CD8-positive, alpha-beta memory T cell (primary cell): ENCODE data around the gene TP53I11. TPM values are rescaled to one million over a fixed set of nuclear protein-coding genes. Genes with fewer than 3 reads are reported as not detected.
A peak's percentile ranks its signal among the peaks of the same experiment; 100 is the strongest.

Source experiments
- CTCF ChIA-PET: fragments of 350-600 bp; sonication (Branson Sonifier 250); formaldehyde crosslinking; loops from one replicate; lab custom pipeline; 2021; ENCODE audit warnings: antibody characterized with exemption; lab: Charles Lee
- POLR2A ChIA-PET: fragments of 350-600 bp; sonication (Branson Sonifier 250); formaldehyde crosslinking; loops from one replicate; lab custom pipeline; 2021; ENCODE audit warnings: antibody characterized with exemption; lab: Charles Lee
- DNase-seq, 5 donors: peaks; one replicate each; pipeline versions ENCODE4 v3.0.0 to v3.0.0-alpha.2; 2020 to 2022; ENCODE audit warnings: mixed read lengths in 1 of 5
- H3K27ac ChIP-seq: one replicate; pipeline ENCODE4 v1.7.0; 2013; ENCODE audit warnings: low read depth, mild to moderate bottlenecking, low read length, moderate library complexity
- H3K27me3 ChIP-seq: 2 replicates; pipeline ENCODE4 v1.7.0; 2013; ENCODE audit warnings: low read length, mild to moderate bottlenecking; ENCODE audit not compliant: insufficient read depth, poor library complexity, severe bottlenecking
- H3K36me3 ChIP-seq: 2 replicates; pipeline ENCODE4 v1.7.0; 2013; ENCODE audit warnings: mild to moderate bottlenecking, low read length, moderate library complexity; ENCODE audit not compliant: insufficient read depth
- H3K4me1 ChIP-seq: 2 replicates; pipeline ENCODE4 v1.7.0; 2013; ENCODE audit warnings: mild to moderate bottlenecking, low read length, moderate library complexity; ENCODE audit not compliant: insufficient read depth
- H3K4me3 ChIP-seq: 2 replicates; pipeline ENCODE4 v1.7.0; 2013; ENCODE audit warnings: mild to moderate bottlenecking, low read length
- H3K9me3 ChIP-seq: 2 replicates; pipeline ENCODE4 v1.7.0; 2013; ENCODE audit warnings: mild to moderate bottlenecking, low read length
- H3K27ac Mint-ChIP-seq, 8 donors: one replicate each; pipeline ENCODE4 v1.8.0; 2020 to 2021; ENCODE audit warnings: mixed read lengths in 8 of 8, mild to moderate bottlenecking in 6 of 8, inconsistent platforms in 3 of 8, moderate library complexity in 3 of 8
- H3K27me3 Mint-ChIP-seq, 2 donors: one replicate each; pipeline ENCODE4 v1.8.0; 2020 to 2021; ENCODE audit warnings: mixed read lengths in 2 of 2, mild to moderate bottlenecking in 1 of 2, moderate library complexity in 1 of 2
- H3K36me3 Mint-ChIP-seq, 3 donors: one replicate each; pipeline ENCODE4 v1.8.0; 2020 to 2021; ENCODE audit warnings: mixed read lengths in 3 of 3, inconsistent platforms in 1 of 3, mild to moderate bottlenecking in 1 of 3
- H3K4me1 Mint-ChIP-seq, 3 donors: one replicate each; pipeline ENCODE4 v1.8.0; 2020 to 2021; ENCODE audit warnings: mixed read lengths in 3 of 3, inconsistent platforms in 1 of 3, mild to moderate bottlenecking in 1 of 3
- H3K4me3 Mint-ChIP-seq, 7 donors: one replicate each; pipeline ENCODE4 v1.8.0; 2020 to 2021; ENCODE audit warnings: mixed read lengths in 7 of 7, mild to moderate bottlenecking in 6 of 7, moderate library complexity in 4 of 7, inconsistent platforms in 2 of 7
- H3K9me3 Mint-ChIP-seq, 5 donors: one replicate each; pipeline ENCODE4 v1.8.0; 2020 to 2022; ENCODE audit warnings: mixed read lengths in 5 of 5, mild to moderate bottlenecking in 3 of 5, moderate library complexity in 2 of 5, inconsistent platforms in 1 of 5
- polyA plus RNA-seq: library from polyadenylated mRNA; unstranded; fragments of 300-500 nt; fragmentation: Illumina TruSeq; gene quantifications from one replicate; pipeline ENCODE4 v1.2.3, GENCODE V29; 2021
- total RNA-seq, 2 experiments: library from RNA; stranded (reverse); gene quantifications; one replicate each; pipeline ENCODE4 v1.2.3, GENCODE V29; 2021

The TP53I11 gene
- total and polyA plus RNA-seq, 3 experiments from 2014 or later = 16.9 to 32.1 (median 18.1) TPM

GRCh38 chr11:44893846-44894617 lies 56.7 kb downstream of the TP53I11 start:
- peak; percentile 24 to 74 (median 52) for DNase-seq
- Histone ChIP-seq H3K9me3 (no peaks in the 10 kb centered on the region), H3K4me3 (no peak overlapping the region), H3K27me3 (no peaks in the 10 kb centered on the region), H3K4me1 (no peaks in the 10 kb centered on the region), H3K36me3 (peaks cover 4% of the 10 kb centered on the region), H3K27ac (no peak overlapping the region)
- Mint-ChIP-seq H3K4me3 (no peak overlapping the region), H3K27ac (peak overlapping the region in 2 of 8 donors; percentile 12 to 47), H3K27me3 (peaks cover 0 to 2% of the 10 kb centered on the region in 2 donors), H3K36me3 (peaks cover 10 to 15% (median 12%) of the 10 kb centered on the region in 3 donors), H3K9me3 (peaks cover 0 to 3% (median 0%) of the 10 kb centered on the region in 5 donors), H3K4me1 (no peaks in the 10 kb centered on the region)
- POLR2A ChIA-PET = no interaction called here
- CTCF ChIA-PET = interaction anchor here (0.8 to 1.8 kb wide), 11 partner anchors 9 to 337 kb away, joined by 3 to 10 read pairs (median 3); no protein-coding TSS in a partner anchor

- H3K27me3 Mint-ChIP-seq = peaks cover 0 to 2% of the 10 kb centered on the region in 2 donors
- no peak for DNase-seq
- no peak overlapping the region for H3K27ac ChIP-seq
- no peak overlapping the region for H3K4me3 ChIP-seq
- no peak overlapping the region for H3K4me3 Mint-ChIP-seq
- H3K9me3 ChIP-seq = no peaks in the 10 kb centered on the region
- no peaks in the 10 kb centered on the region for H3K4me1 ChIP-seq
- H3K36me3 Mint-ChIP-seq = peaks cover 4 to 9% (median 6%) of the 10 kb centered on the region in 3 donors
- peak overlapping the region in 1 of 8 donors; percentile 12 for H3K27ac Mint-ChIP-seq
- H3K36me3 ChIP-seq = peaks cover 4% of the 10 kb centered on the region
- peaks cover 0 to 3% (median 0%) of the 10 kb centered on the region in 5 donors for H3K9me3 Mint-ChIP-seq
- ChIA-PET POLR2A (no interaction called here), CTCF (interaction anchor here (1.0 to 1.8 kb wide), 3 partner anchors 30 to 271 kb away, joined by 3 read pairs; no protein-coding TSS in a partner anchor)
- H3K4me1 Mint-ChIP-seq = no peaks in the 10 kb centered on the region
- H3K27me3 ChIP-seq = no peaks in the 10 kb centered on the region
Measured at GRCh38 chr11:44893308-44893822, 57.3 kb downstream of the TP53I11 start.

GRCh38 chr11:44892843-44893242 lies 57.8 kb downstream of the TP53I11 start:
- H3K36me3 Mint-ChIP-seq = peaks cover 2 to 5% (median 3%) of the 10 kb centered on the region in 3 donors
- Histone ChIP-seq H3K4me3 (no peak overlapping the region), H3K4me1 (no peaks in the 10 kb centered on the region), H3K27me3 (no peaks in the 10 kb centered on the region), H3K9me3 (no peaks in the 10 kb centered on the region), H3K27ac (no peak overlapping the region), H3K36me3 (peaks cover under 1% of the 10 kb centered on the region)
- H3K4me1 Mint-ChIP-seq = no peaks in the 10 kb centered on the region
- H3K27me3 Mint-ChIP-seq = peaks cover 0 to 1% of the 10 kb centered on the region in 2 donors
- peaks cover 0 to 1% (median 0%) of the 10 kb centered on the region in 5 donors for H3K9me3 Mint-ChIP-seq
- POLR2A ChIA-PET = no interaction called here
- CTCF ChIA-PET = interaction anchor here (1.0 to 1.8 kb wide), 3 partner anchors 30 to 271 kb away, joined by 3 read pairs; no protein-coding TSS in a partner anchor
- peak overlapping the region in 1 of 8 donors; percentile 60 for H3K27ac Mint-ChIP-seq
- no peak overlapping the region for H3K4me3 Mint-ChIP-seq
- DNase-seq = no peak

- Mint-ChIP-seq H3K4me1 (peaks cover 0 to 2% (median 0%) of the 10 kb centered on the region in 3 donors), H3K36me3 (no peaks in the 10 kb centered on the region), H3K9me3 (no peaks in the 10 kb centered on the region), H3K4me3 (no peak overlapping the region), H3K27ac (no peak overlapping the region), H3K27me3 (no peaks in the 10 kb centered on the region)
- DNase-seq = no peak
- H3K9me3 ChIP-seq = no peaks in the 10 kb centered on the region
- no peak overlapping the region for H3K27ac ChIP-seq
- no peaks in the 10 kb centered on the region for H3K36me3 ChIP-seq
- H3K27me3 ChIP-seq = no peaks in the 10 kb centered on the region
- ChIA-PET CTCF (interaction anchor here (1.5 kb wide), 1 partner anchor 163 kb away, joined by 3 read pairs; the partner anchor contains the start of gene TSPAN18), POLR2A (no interaction called here)
- H3K4me1 ChIP-seq = no peaks in the 10 kb centered on the region
- no peak overlapping the region for H3K4me3 ChIP-seq
Measured at GRCh38 chr11:44889266-44889665, 61.4 kb downstream of the TP53I11 start.

GRCh38 chr11:44887636-44888035 lies 63.0 kb downstream of the TP53I11 start:
- Histone ChIP-seq H3K4me3 (no peak overlapping the region), H3K36me3 (no peaks in the 10 kb centered on the region), H3K4me1 (no peaks in the 10 kb centered on the region), H3K9me3 (no peaks in the 10 kb centered on the region), H3K27me3 (no peaks in the 10 kb centered on the region), H3K27ac (no peak overlapping the region)
- no peak overlapping the region for H3K27ac Mint-ChIP-seq
- peaks cover 2 to 9% (median 5%) of the 10 kb centered on the region in 3 donors for H3K4me1 Mint-ChIP-seq
- H3K27me3 Mint-ChIP-seq = no peaks in the 10 kb centered on the region
- ChIA-PET CTCF (interaction anchor here (1.3 kb wide), 1 partner anchor 24 kb away, joined by 5 read pairs; no protein-coding TSS in a partner anchor), POLR2A (no interaction called here)
- no peak for DNase-seq
- H3K4me3 Mint-ChIP-seq = no peak overlapping the region
- no peaks in the 10 kb centered on the region for H3K36me3 Mint-ChIP-seq
- no peaks in the 10 kb centered on the region for H3K9me3 Mint-ChIP-seq

GRCh38 chr11:44886790-44887140 lies 63.9 kb downstream of the TP53I11 start:
- Histone ChIP-seq H3K4me3 (no peak overlapping the region), H3K4me1 (no peaks in the 10 kb centered on the region), H3K9me3 (no peaks in the 10 kb centered on the region), H3K27ac (no peak overlapping the region), H3K27me3 (no peaks in the 10 kb centered on the region), H3K36me3 (no peaks in the 10 kb centered on the region)
- Mint-ChIP-seq H3K27ac (peak overlapping the region in 1 of 8 donors; percentile 9), H3K9me3 (no peaks in the 10 kb centered on the region), H3K4me3 (no peak overlapping the region), H3K27me3 (no peaks in the 10 kb centered on the region), H3K4me1 (peaks cover 2 to 12% (median 5%) of the 10 kb centered on the region in 3 donors), H3K36me3 (no peaks in the 10 kb centered on the region)
- DNase-seq = no peak
- ChIA-PET POLR2A (no interaction called here), CTCF (no interaction called here)

GRCh38 chr11:44885919-44886789 lies 64.5 kb downstream of the TP53I11 start:
- H3K27me3 Mint-ChIP-seq = no peaks in the 10 kb centered on the region
- no peaks in the 10 kb centered on the region for H3K9me3 Mint-ChIP-seq
- Histone ChIP-seq H3K4me3 (no peak overlapping the region), H3K36me3 (no peaks in the 10 kb centered on the region), H3K27ac (no peak overlapping the region), H3K27me3 (no peaks in the 10 kb centered on the region), H3K4me1 (no peaks in the 10 kb centered on the region), H3K9me3 (no peaks in the 10 kb centered on the region)
- peak overlapping the region in 4 of 8 donors; percentile 21 to 54 (median 28) for H3K27ac Mint-ChIP-seq
- H3K4me1 Mint-ChIP-seq = peaks cover 2 to 12% (median 5%) of the 10 kb centered on the region in 3 donors
- ChIA-PET CTCF (interaction anchor here (2.3 kb wide), 1 partner anchor 25 kb away, joined by 7 read pairs; no protein-coding TSS in a partner anchor), POLR2A (no interaction called here)
- no peak for DNase-seq
- no peak overlapping the region for H3K4me3 Mint-ChIP-seq
- no peaks in the 10 kb centered on the region for H3K36me3 Mint-ChIP-seq
